Pancreas (tissue), 10 donors: ENCODE results near the gene PPP1R15B. TPM values are rescaled to one million over a fixed set of nuclear protein-coding genes. Genes with fewer than 3 reads are reported as not detected.

ENCODE experiments used
- ATAC-seq, 4 donors: fragments of 200-7000 bp; cut with Tn5 transposase; one replicate each; pipeline versions ENCODE4 v1.8.0 to v1.9.1; 2020; ENCODE audit warnings: mild to moderate bottlenecking in 4 of 4, moderate library complexity in 4 of 4
- DNase-seq, 6 donors: peaks; one replicate each; pipeline ENCODE4 v3.0.0-alpha.2; 2020
- FAIRE-seq: peaks from 2 replicates; lab custom pipeline; 2012; peaks lifted over from hg19 to GRCh38; lab: Jason Lieb, UNC
- H3K27ac ChIP-seq, 4 donors: fragments of 200-600 bp; sonication (generic); 1 replicate in 3 of 4; 2 replicates in 1 of 4; pipeline versions ENCODE4 v1.5.0 to v1.8.0; 2020
- H3K27me3 ChIP-seq, 4 donors: fragments of 200-600 bp; one replicate each; pipeline ENCODE4 v1.8.0; 2021
- H3K36me3 ChIP-seq, 3 donors: fragments of 200-600 bp; sonication (generic) in 1 of 3; one replicate each; pipeline versions ENCODE4 v1.5.0 to v1.8.0; 2020 to 2021
- H3K4me1 ChIP-seq, 3 donors: fragments of 200-600 bp; one replicate each; pipeline ENCODE4 v1.8.0; 2021
- H3K4me3 ChIP-seq, 4 donors: fragments of 200-600 bp; sonication (generic) in 2 of 4; one replicate each; pipeline versions ENCODE4 v1.5.0 to v1.8.0; 2020 to 2021
- H3K9me3 ChIP-seq, 4 donors: fragments of 200-600 bp; one replicate each; pipeline ENCODE4 v1.8.0; 2021
- WGBS, 2 donors: extraction: QIAGEN DNeasy Blood & Tissue Kit; methylation state at CpG; one replicate each; pipeline ENCODE4 v1.1.7; 2013; 5-methylcytosine and 5-hydroxymethylcytosine counted together
- intact Hi-C, 3 donors: fragments of 100-400 bp; cut with DNase I; formaldehyde crosslinking; loops; one replicate each; pipeline versions ENCODE4 v1.11.1 to v1.14.2; 2022
- polyA plus RNA-seq, 2 donors: library from polyadenylated mRNA; stranded (reverse); fragments of 200-250 nt; gene quantifications; one replicate each; pipeline ENCODE4 v1.2.3, GENCODE V29; 2013
- total RNA-seq, 6 donors: library from RNA; stranded (reverse); fragmentation: NEBNext Ultra II Directional in 4 of 6; extraction: Animal tissue kit (Norgen Biotek cat#: 25700) in 4 of 6; gene quantifications; one replicate each; pipeline versions ENCODE4 v1.2.1 to v1.2.4, GENCODE V29; 2021 to 2023
- TF ChIP-seq, protein P1 (sequence below), 4 donors: fragments of 200-600 bp; sonication (generic) in 3 of 4; IDR thresholded peaks; one replicate each; pipeline versions ENCODE4 v1.5.0 to v1.8.0; 2021; ENCODE audit warnings: antibody characterized with exemption in 4 of 4
- donor health status: healthy with polysubstance abuse.
- donor health status: DM: no; HTN: no; CAD: no; lungs with moderate emphysema.
- donor health status: DM: no; HTN: no; CAD: no.
- donor health status: control.
- donor health status: control.
- donor health status: Bipolar disorder and iron deficiency.
- donor health status: DM: yes; HTN: yes; CAD: no.
- donor health status: DM: no; HTN: no; CAD: no.
- donor health status: DM: no; HTN: no; CAD: no.
- donor health status: DM: yes; HTN: yes; CAD: no.

Gene PPP1R15B
- total RNA-seq: 10 to 100 TPM; 16.4 to 47.9 (median 23.4) TPM
- polyA plus RNA-seq: 10 to 100 TPM in 1 of 2 donors, 1 to 10 TPM in 1; 7.8 to 11.8 TPM

DNA sequence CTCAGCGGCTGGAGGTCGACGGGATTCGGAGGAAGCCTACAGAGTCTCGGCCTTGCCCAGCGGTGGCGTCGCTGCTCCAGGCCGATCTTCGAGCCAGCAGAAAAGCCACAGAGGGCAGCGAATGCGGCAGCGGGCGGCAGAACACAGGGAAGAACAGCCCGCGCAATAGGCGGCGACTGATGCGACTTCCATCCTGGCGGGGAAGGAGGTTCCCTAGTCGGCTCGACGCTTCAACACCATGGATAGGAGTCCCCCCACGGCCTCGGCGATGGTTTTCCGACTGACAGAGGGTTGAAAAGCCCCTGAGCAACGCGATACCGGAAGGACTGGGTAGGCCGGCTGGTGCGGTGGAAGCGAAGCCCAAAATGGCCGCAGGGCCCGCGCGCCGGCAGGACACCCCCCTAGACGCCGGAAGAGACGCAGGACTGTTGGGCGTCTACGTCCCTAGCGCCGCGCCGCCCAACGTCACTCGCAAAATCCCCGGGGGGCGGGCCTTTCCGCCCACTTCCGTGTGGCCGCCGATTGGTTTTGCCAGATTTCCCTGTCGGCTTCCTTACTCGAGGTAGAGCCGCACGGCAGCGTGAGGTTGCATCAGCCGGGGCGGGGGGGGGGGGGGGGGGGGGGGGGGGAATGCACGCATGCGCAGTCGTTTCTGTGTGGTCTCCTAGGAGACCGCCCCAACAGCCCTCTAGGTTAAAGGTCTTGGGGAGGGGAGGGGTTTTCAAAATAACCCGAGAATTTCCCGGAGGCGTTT lies at the start of gene PPP1R15B:
Gene PPP1R15B, minus strand, starts transcription at position 367 of the 754 bp plus-strand sequence. CDS start 406 bp downstream, outside the sequence.
- Histone ChIP-seq H3K27me3 (no peaks in the 10 kb centered on the region), H3K36me3 (no peaks in the 10 kb centered on the region), H3K27ac (peak within 1 kb of the TSS; percentile 97 to 100 (median 98)), H3K4me1 (peaks cover 10 to 19% (median 13%) of the 10 kb centered on the region in 3 donors), H3K9me3 (no peaks in the 10 kb centered on the region), H3K4me3 (peak within 1 kb of the TSS; percentile 47 to 95 (median 92))
- FAIRE-seq (peak; percentile 47), DNase-seq (peak; percentile 97 to 99 (median 98)), ATAC-seq (peak; percentile 89 to 94 (median 90))
- intact Hi-C loops: no loop called here
- TF ChIP-seq, protein P1, sequence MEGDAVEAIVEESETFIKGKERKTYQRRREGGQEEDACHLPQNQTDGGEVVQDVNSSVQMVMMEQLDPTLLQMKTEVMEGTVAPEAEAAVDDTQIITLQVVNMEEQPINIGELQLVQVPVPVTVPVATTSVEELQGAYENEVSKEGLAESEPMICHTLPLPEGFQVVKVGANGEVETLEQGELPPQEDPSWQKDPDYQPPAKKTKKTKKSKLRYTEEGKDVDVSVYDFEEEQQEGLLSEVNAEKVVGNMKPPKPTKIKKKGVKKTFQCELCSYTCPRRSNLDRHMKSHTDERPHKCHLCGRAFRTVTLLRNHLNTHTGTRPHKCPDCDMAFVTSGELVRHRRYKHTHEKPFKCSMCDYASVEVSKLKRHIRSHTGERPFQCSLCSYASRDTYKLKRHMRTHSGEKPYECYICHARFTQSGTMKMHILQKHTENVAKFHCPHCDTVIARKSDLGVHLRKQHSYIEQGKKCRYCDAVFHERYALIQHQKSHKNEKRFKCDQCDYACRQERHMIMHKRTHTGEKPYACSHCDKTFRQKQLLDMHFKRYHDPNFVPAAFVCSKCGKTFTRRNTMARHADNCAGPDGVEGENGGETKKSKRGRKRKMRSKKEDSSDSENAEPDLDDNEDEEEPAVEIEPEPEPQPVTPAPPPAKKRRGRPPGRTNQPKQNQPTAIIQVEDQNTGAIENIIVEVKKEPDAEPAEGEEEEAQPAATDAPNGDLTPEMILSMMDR (IDR thresholded peaks at IDR 0.05): no peak
- 0% methylated on average over 60 to 68 of the region's 69 CpGs for WGBS, 2 donors

DNA sequence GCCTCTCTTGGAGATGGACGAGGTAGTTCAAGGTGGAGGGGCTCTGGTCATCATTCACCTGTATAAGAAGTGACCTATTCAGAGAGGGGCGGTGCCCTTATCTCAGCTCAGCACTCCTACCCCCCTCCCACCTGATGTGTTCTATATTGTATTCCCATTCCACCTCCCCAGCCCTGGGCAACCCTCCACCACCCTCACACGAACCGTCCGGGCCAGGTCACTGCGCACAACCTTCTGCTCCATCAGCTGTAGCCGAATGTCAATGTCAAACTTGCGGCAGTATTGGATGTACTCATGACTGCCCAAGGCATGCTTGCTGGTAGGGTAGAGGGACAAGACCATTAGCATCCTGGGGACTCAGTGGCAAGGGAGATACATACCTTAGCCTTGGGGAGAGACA lies 48.7 kb upstream of the PPP1R15B start:
- no peak for ATAC-seq
- Histone ChIP-seq H3K27ac (no peak overlapping the region), H3K9me3 (no peaks in the 10 kb centered on the region), H3K36me3 (peaks cover 0 to 5% (median 4%) of the 10 kb centered on the region in 3 donors), H3K27me3 (no peaks in the 10 kb centered on the region), H3K4me3 (no peak overlapping the region), H3K4me1 (no peaks in the 10 kb centered on the region)
- WGBS, 2 donors: 95 to 97% methylated on average over 8 of the region's 8 CpGs
- intact Hi-C loops: no loop called here
- TF ChIP-seq, protein P1 (IDR thresholded peaks at IDR 0.05): no peak
- no peak for DNase-seq
- FAIRE-seq: no peak

DNA sequence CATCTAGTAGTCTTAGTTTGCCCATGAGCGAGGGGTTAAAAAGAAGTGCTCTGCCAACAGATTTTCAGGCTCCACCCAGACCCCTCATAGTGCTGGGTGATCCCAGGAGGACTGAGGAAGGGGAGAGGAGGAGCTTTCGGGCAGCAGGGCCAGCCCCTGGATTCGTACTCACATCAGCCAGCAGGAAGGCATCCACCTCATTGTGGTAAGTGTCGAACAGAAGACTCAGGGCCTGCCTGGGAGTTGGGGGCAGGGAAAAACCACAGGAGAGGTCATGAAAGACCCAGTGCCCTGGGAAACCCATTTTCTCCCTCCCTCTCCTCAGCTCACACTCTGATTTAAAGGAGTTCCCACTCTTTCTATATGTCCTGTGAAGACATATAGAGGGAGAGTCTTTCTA lies 48.1 kb upstream of the PPP1R15B start:
- TF ChIP-seq, protein P1 (IDR thresholded peaks at IDR 0.05): no peak
- no peak for ATAC-seq
- Histone ChIP-seq H3K4me1 (no peaks in the 10 kb centered on the region), H3K27ac (no peak overlapping the region), H3K27me3 (no peaks in the 10 kb centered on the region), H3K9me3 (no peaks in the 10 kb centered on the region), H3K36me3 (peaks cover 0 to 5% (median 4%) of the 10 kb centered on the region in 3 donors), H3K4me3 (no peak overlapping the region)
- WGBS, 2 donors: 91 to 98% methylated on average over 4 of the region's 4 CpGs
- intact Hi-C loops: no loop called here
- DNase-seq: no peak
- no peak for FAIRE-seq

DNA sequence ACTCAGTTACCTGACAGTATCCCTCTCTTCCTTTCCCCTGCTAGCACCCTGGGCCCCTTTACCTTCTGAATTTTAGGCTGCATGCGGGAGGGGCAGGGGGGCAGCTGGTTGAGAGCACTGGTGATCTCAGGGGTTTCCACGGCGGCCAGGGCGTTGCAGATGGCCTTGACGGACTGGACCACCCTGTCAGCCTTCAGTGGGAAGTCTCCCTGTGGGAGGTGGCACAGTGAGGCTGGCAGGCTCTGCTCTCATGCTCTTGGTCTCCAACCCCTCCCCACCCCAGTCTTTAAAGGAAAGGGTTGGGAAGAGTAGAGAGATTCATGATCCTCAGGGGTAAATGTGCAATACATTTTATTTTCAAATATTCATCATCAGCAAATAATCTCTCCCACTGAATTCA lies 46.0 kb upstream of the PPP1R15B start:
- Histone ChIP-seq H3K27ac (no peak overlapping the region), H3K36me3 (peaks cover 0 to 5% (median 4%) of the 10 kb centered on the region in 3 donors), H3K4me3 (no peak overlapping the region), H3K9me3 (no peaks in the 10 kb centered on the region), H3K4me1 (no peaks in the 10 kb centered on the region), H3K27me3 (no peaks in the 10 kb centered on the region)
- WGBS, 2 donors: 83 to 89% methylated on average over 5 of the region's 5 CpGs
- DNase-seq (no peak), FAIRE-seq (no peak), ATAC-seq (no peak)
- intact Hi-C loops: no loop called here
- TF ChIP-seq, protein P1 (IDR thresholded peaks at IDR 0.05): no peak
